HG02970 (cell line): ENCODE data around the gene RFESD.
"Not testable (repeated sequence)": the region's sequence is repeated elsewhere in the genome, so short reads cannot be mapped to it uniquely, and the experiment has no call there.

Experiments used
- ATAC-seq: cut with Tn5 transposase; IDR thresholded peaks from one replicate; pipeline ENCODE4 v1.9.1; 2021; ENCODE audit warnings: mild to moderate bottlenecking, moderate library complexity, moderate number of reproducible peaks; ENCODE audit not compliant: unreplicated experiment, low FRiP score

Gene RFESD

GRCh38 chr5:95706196-95706595 lies 59.6 kb downstream of the RFESD start:
- ATAC-seq: not testable (repeated sequence)

DNA sequence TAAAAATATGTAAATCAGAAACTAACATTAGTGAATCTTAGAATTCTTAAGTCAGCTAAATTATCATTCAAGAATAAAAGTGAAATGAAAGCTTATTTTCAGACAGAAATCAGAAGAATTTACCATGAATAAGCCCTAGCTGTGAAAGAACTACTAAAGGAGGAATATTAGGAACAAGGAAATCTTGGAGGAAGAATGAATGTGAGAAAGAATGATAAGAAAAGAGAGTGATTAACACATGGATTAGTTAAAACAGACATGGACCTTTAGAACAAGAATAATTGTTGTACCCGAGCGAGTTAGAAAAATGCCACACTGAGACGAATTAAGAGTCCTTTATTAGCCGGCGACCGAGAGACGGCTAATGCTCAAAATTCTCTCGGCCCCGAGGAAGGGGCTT lies 60.5 kb downstream of the RFESD start:
- ATAC-seq: no peak
